Middle frontal gyrus (tissue), 1 donor: Measurements from ENCODE around the gene PDE4B.
"Not testable (repeated sequence)": the region's sequence is repeated elsewhere in the genome, so short reads cannot be mapped to it uniquely, and the experiment has no call there.

Experiments
- DNase-seq: peaks from one replicate; pipeline ENCODE4 v3.0.0-alpha.2; 2015; ENCODE audit warnings: low spot score; ENCODE audit errors: extremely low spot score

Gene PDE4B

DNA sequence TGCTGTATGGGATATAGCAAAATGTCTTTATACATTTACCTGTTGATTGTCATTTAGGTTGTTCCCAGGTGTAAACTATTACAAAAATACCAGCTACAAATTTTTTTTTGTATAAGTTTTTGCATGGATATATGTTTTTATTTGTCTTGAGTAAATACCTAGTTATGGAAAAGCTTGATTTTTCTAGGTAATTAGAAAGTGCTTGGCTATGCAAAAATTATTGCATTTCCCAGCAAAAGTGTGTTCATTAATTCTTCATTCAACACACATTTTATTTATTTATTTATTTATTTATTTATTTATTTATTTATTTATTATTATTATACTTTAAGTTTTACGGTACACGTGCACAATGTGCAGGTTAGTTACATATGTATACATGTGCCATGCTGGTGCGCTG lies 22.1 kb downstream of the PDE4B start:
- no peak for DNase-seq

DNA sequence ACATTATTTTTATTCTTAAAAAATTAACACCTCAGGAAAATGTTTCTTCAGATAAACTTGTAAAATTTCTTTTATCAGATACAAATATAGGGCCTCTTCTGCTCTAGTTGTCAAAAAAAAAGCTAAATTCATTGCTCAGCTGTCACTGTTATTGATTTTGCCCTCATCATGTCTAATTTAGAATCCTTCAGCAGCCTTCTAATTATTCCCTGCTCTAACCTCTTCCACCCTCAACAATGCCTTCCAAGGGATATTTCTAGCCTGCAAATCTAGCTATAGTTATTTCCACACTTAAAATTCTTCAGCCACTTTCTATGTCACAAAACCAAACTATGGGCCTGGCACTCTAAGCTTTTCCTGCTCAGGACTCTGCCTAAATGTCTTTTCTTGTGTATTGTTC lies 25.2 kb downstream of the PDE4B start:
- DNase-seq: no peak

DNA sequence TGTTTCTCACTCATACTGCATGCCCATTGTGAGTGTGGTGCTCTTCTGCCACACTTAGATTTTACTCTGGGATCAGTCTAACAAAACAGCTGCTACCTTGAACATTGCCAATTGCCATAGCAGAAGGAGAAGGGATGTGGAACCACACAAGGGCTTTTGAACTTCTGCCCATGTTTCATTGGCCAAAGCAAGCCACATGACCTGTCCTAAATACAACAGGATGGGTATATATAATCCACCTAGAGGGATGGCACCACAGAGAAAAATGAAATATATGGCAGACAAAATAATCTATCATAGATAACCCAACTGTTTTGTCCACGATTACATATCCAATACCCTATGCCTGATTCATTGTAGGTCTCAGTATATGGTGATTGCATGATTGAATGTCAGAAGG lies 26.3 kb downstream of the PDE4B start:
- DNase-seq: no peak

DNA sequence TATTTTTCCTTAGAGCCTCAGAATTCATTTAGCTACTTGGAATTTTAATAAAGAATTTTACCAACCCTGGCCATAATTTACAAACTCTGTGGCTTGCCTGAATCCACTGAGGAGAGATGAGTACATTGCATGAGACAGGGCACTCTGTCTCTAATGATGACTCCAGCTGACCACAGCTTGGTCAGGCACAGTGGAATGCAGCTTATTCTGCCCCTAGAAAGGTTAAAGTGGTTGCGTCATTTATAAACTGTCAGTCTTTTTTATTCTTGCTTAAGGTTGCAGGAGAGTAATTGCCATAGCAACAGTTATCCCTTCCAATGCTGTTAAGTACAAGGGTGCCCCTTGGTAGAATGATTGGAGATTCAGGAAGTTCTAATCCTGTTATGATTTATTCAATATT lies 28.3 kb downstream of the PDE4B start:
- no peak for DNase-seq

DNA sequence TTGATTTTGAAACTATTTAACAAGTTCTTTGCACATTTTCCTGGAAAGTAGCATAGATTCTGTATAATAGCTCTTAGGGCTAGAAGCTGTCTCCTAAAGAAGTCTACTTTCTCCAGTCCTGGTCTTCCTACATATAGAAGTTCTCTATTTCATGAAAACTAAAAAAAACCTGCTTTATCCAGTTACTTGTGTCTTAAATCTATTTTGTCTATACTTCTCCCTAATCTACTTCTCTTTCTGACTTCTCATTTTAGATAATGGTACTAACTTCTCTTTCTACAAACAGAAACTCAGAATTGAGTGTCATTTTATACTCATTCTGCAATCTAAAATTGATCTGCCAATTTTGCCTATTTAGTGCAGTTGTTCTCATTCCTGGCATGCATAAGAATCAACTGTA lies 28.7 kb downstream of the PDE4B start:
- DNase-seq: no peak

DNA sequence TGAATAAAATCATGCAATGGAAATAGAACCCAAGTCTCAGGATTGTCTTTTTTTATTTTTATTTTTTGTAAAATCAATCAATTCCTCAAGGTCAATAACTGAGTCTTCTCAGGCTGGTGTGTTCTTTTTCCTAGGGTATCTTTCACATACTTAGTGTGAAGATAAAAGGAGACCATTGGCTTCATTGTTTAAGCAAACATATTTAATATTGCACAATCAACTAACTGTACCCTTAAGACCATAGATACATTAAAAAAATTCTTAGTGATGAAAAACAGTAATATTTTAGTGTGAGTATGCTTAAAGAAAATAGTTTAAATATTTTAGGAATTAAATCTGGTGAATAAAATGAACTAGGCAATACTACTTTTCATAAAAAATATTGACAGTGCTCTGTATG lies 31.4 kb downstream of the PDE4B start:
- DNase-seq: no peak

DNA sequence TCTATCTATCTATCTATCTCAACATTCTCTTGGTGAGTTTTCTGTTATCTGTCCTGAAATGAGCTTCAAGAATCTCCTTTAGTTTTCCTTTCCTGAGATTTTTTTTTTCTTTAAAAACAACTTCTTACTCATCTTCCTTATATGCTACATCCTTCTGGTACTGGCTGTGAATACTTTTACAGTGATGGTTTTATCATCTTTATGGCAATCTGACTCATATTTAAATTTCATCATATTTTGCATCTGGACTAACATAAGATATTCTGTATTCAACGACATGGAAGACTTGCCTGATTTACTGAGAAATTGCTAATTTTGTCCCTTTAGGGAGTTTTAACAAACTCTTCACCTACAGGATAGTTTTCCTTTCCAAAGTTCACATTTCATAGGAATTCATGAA lies 33.0 kb downstream of the PDE4B start:
- no peak for DNase-seq

DNA sequence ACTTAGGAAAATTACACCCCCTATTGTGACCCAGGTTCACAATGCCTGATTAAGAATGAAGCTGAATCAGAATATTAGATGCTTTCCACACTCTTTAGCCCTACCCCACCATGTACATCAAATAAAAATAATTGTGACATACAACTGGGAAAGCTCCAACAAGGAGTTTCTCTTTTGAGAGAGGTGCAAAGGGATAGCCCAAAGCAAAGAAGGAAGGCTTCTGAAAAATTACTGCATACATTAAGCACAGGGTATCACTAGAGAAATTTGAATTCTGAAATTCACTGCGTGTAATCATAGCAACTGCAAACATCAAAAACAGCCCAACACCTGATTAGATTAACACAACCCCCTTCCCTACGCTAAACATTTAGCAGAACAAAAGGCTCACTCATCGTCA lies 34.1 kb downstream of the PDE4B start:
- no peak for DNase-seq

DNA sequence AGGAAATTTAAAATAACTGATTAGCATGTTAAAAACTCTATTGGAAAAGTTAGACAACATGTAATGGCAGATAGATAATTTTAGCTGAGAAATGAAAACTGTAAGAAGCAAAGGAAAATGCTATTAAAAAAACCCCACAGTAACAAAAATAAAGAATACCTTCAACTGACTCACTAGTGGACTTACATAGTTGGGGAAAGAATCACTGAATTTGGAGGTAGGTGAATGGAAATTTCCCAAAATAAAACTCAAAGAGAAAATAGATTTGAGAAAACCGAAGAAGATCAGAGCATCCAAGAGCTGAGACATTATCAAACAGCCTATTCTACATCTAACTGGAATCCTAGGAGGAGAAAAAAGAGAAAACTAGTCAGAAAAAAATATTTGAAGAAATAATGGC lies 34.7 kb downstream of the PDE4B start:
- DNase-seq: no peak

DNA sequence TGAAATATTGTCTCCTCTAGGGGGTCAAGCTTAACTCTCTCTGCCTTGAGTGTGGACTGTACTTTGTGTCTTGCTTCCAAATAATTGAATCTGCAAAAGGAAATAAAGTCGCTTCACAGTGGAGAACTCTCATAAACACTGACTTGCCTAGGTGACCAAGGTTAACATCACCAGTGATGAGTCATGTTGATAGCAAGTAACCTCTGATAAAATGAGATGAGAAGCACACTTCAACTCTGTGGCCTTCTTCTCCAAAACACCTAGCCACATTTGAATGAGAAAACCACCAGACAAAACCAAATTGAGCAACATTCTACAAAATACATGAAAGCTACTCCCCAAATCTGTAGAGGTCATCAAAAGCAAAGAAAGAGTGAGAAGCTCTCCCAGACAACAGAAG lies 37.6 kb downstream of the PDE4B start:
- no peak for DNase-seq

DNA sequence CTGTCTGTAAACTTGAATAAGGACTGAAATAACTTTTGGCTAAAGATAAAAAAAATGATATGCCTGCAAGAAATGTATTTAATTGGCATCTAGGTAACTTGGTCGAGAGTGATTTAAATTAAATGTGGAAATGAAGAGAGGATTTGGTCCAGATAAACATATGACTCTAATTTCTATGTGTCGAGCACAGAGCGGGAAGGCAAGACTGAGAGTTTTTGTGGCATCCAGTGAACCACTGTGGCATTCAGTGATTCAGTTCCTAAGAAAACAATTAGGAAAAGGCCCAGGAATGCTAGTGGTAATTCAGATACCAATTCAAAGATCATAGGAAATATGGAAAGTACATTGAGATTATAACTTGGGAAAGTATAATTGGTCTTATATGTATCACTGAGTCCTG lies 39.6 kb downstream of the PDE4B start:
- no peak for DNase-seq

DNA sequence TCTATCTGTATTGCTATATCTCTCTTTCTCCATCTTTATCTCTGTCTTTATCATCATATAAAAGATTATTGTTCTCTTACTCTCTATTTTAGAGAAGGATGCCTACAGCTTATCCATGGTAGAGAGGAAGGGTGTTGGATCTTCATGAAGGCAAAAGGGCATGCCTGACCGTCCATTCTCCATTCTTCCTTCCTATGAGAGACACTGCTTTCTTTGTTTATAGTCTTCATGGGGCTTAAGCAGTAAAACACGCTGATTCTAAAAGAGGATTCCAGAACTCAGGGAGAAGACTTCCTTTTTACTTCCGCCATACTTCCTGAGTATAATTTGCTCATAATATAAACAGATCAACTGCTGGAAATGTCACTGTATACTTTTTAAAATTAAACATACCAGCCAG lies 44.0 kb downstream of the PDE4B start:
- no peak for DNase-seq

DNA sequence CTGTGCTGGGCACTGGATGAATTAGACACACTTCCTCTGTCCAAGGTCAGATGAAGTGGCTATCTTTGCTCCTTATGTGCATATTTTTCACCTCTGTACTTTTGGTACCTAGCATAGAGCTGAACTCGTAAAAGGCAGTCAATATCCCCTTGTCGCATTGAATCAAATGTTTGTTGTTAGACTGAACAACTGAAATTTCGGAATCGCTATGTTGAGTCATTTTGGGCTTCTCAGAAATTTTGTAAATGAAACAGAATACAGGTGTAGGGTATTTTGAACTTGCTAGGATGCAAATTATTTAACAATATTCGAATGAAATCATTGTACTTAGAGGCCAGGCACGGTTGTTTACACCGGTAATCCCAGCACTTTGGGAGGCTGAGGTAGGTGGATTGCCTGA lies 48.0 kb downstream of the PDE4B start:
- no peak for DNase-seq

DNA sequence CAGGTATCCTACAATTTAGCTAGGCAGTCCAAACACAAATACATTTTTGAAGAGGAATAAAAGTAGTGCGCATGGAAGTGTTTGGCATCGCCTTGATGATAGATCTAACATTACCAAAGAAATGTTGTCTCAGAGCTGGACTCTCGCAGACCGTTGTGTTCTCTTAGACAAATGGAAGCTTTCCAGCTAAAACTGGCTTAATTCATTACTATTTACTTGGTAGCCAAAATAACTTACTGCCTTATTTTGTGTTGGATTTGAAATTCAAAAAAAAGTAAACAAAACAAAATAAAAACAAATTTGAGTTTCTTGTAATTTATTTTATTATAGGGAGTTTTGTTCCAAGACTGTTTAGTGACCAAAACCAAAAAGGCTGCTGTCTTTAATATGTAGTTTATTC lies 51.6 kb downstream of the PDE4B start:
- no peak for DNase-seq

DNA sequence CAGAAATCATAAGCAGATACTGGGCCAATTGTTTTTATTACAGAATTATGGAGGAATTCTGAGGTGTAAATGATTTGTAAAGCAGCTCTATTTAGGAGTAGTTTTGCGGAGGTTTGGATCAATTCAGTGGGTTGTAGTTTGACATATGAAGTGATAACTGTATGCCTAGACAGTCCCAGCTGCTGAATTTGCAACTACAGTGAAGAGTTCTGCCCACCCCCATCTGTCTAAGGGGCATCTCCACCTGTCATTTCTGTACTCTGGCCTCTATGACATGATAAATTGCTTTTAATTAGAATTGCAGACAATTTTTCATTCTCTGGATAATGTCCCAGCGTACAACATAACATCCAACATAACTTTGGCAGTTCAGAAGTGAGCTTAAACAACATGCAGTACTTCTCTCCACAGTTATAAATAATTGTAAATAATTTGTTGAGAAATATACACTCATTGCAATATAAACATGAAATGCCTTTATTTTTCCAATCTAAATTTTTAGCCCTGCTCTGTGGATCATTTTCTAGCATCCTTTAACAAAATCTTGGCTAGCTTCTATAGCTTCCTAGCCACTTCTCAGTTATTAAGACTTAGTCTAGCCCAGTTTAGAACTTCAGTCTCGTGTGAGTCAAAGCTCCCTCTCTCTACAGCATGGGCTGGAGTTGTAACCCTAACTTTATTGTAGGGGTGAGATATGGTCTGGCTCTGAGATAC lies 52.3 kb downstream of the PDE4B start:
- DNase-seq: no peak

DNA sequence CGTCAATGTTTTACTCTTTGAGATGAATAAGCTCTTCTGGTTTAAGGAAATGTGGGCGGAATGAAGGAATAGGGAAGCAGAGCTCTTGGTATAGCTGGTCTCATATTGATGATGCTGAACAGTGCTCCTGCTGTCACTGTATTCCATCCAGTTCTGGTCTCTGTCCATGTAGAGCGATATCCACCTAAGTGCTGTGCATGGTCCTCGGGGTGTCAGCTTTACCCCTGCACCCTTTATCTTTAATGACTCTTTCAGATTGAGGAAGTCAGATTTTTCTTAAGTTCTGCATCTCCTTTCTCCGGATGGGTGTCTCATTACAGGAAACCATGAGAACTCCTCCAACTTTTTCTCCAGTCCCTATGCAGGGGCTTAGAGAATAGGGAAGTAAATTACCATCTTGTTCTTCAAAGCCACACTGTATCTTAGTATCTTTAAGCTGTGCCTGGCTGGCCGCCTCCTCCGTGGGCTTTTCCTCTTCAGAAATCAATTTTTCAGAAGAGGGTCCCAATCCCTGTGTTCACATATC lies 52.9 kb downstream of the PDE4B start:
- no peak for DNase-seq

DNA sequence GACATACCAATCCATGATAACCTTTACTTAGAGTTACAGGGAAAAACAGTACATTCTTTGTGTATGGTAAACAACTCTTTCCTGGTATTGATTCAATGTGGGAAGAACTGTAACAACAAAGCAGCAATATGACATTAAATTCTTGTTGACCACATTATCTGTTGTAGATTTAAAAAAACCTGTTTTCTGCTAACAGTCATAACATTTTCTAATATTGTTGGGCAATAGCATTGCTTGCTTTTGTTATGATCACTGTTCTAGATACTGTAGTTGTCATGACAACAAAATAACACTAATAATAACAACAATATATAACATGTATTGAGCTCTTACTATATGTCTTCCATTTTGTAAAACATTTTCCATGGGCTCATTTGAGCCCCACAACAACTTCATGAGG lies 54.2 kb downstream of the PDE4B start:
- no peak for DNase-seq

DNA sequence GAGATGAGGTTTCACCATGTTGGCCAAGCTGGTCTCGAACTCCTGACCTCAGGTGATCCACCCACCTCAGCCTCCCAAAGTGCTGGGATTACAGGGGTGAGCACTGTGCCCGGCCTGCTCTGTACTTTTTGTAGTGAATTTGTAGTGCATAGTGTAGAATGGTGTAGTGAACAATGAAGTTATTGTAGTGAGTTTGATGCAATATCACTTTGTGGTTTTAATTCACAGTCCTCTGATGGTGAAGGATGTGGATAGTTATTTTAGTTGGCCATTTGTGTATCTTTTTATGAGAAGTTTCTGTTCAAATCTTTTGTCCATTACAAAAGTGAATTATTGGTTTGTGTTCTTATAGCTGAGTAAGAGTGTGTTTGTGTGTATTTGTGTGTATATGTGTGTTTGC lies 57.6 kb downstream of the PDE4B start:
- no peak for DNase-seq

DNA sequence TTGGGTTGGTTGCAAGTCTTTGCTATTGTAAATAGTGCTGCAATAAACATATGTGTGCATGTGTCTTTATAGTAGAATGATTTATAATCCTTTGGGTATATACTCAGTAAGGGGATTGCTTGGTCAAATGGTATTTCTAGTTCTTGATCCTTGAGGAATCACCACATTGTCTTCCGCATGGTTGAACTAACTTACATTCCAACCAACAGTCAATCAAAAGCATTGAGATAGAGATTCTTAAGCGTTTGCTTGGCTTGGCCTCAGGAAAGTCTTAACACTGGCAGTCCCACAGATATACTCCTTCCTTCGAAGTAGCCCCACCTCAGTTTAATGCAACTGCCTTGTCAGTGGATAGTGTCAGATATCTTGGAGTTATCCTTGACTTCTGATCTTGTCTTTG lies 63.9 kb downstream of the PDE4B start:
- DNase-seq: not testable (repeated sequence)

DNA sequence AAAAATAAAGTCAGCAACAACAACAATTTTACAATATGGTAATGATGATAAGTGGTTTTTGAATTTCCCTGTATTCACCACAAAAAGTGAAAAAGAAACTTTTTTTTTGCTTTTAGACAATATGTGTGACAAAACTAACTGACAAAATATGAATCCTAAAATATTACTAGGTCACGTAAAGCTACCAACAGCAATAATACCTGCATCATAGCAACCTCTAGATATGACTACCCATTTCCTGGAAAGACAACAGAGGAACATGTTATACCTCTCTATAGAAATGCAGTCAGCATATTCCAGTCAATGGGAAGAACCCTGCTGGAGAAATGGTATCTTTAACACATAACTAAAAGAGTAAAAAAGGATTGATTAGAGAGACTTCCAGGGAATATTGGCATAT lies 73.7 kb downstream of the PDE4B start:
- DNase-seq: no peak

DNA sequence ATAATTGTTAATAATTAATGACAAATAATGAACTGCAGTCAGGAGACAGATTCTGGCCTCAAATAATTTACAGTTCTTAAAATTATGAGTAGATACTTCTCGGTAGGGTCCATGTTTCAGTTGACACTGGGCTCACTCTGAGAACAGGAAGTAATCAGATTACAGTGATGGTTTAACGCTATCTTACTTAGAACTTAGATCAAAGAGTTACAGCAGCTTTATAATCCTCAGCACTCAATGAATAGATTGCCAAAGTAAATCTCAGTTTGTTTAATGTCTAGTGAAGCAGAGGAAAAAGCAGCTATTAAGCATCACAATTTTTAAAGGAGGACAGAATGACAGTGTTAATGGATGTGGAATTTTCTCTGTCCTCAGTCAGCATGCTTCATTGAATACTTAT lies 79.6 kb downstream of the PDE4B start:
- DNase-seq: no peak

DNA sequence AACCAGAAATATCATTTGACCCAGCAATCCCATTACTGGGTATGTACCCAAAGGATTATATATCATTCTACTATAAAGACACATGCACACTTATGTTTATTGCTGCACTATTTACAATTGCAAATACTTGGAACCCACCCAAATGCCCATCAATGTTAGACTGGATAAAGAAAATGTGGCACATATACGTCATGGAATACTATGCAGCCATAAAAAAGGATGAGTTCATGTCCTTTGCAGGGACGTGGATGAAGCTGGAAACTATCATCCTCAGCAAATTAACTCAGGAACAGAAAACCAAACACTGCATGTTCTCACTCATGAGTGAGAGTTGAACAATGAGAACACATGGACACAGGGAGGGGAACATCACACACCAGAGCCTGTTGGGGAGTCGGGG lies 85.6 kb downstream of the PDE4B start:
- not testable (repeated sequence) for DNase-seq

DNA sequence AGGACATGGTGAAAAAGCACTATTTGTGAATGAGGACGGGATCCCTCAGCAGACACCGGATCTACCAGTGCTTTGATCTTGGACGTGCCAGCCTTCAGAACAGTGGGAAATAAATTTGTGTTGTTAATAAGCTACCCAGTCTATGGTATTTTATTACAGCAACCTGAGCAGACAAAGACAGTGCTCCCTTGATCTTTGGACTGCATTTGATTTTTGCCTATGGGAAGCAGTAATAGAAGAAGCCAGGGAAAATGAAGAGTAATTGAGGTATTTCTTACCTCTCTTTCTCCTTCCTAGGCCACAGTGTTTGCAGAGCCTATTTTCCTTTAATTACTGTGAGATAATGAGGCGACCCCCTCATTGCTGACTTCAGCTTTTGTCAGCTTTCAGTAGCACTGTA lies 87.9 kb downstream of the PDE4B start:
- no peak for DNase-seq
